Measurements from ENCODE around the gene BABAM2.

DNA sequence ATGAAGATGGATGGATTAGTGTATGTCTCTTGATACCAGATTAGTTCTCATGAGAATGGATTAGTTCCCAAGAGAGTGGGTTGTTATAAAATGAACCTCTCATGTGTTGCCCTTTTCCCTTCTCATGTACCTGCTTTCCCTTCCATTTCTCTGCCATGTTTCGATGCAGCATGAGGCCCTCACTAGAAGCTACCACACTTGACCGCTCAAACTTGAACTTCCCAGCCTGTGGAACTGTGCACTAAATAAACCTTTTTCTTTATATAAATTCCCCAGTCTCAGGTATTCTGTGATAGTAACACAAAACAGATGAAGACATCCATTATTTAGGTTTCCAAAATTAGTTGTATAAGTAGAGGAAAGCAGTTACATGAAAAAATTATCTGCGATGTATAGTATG is 73.5 kb downstream of the BABAM2 start:
- TF ChIP-seq EZH2 (IDR thresholded peaks at IDR 0.05; ENCODE audit: insufficient read depth, poor library complexity, severe bottlenecking) = no peak
- TF ChIP-seq EZH2phosphoT487 (IDR thresholded peaks at IDR 0.05; ENCODE audit: insufficient read depth, low read depth) = no peak
